Right lobe of liver (tissue), 4 donors: ENCODE measurements around the gene GFAP.

Source experiments
- POLR2A ChIP-seq: fragments of 450-650 bp; IDR thresholded peaks from one replicate; pipeline ENCODE4 v1.6.1; 2017; ENCODE audit warnings: antibody characterized with exemption, mild to moderate bottlenecking
- TF ChIP-seq, protein P1 (sequence below), 4 donors: fragments of 200-600 bp in 3 of 4; fragments of 450-650 bp in 1 of 4; IDR thresholded peaks; one replicate each; pipeline versions ENCODE4 v1.5.1 to v1.8.0; 2016 to 2022; ENCODE audit warnings: antibody characterized with exemption in 4 of 4, mild to moderate bottlenecking in 2 of 4
- donor health status: DM: no; HTN: no; CAD: no.
- donor health status: DM: no; HTN: no; CAD: no.
- donor health status: DM: no; HTN: yes; CAD: no.

DNA sequence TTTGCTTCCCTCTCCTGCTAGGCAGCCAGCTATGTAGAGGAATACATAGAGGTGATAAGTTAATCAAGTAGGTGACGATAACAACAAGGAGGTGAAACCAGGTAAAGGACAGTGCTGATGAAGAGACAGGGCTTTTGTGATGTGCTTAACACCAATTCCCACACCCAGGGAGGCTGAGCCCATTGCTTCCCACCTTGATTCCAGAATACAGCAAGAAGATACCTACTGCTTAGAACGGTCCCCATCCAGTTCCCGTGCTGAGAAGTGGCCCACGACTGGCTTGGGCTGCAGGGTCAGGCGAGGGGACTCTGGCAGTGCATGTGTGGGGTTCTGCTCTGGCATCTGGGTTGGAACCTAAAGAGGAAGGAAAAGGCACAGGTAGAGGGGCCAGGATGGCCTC lies 16.1 kb upstream of the GFAP start:
- TF ChIP-seq, protein P1, sequence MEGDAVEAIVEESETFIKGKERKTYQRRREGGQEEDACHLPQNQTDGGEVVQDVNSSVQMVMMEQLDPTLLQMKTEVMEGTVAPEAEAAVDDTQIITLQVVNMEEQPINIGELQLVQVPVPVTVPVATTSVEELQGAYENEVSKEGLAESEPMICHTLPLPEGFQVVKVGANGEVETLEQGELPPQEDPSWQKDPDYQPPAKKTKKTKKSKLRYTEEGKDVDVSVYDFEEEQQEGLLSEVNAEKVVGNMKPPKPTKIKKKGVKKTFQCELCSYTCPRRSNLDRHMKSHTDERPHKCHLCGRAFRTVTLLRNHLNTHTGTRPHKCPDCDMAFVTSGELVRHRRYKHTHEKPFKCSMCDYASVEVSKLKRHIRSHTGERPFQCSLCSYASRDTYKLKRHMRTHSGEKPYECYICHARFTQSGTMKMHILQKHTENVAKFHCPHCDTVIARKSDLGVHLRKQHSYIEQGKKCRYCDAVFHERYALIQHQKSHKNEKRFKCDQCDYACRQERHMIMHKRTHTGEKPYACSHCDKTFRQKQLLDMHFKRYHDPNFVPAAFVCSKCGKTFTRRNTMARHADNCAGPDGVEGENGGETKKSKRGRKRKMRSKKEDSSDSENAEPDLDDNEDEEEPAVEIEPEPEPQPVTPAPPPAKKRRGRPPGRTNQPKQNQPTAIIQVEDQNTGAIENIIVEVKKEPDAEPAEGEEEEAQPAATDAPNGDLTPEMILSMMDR (IDR thresholded peaks at IDR 0.05): no peak
- no peak for TF ChIP-seq POLR2A
